Testis (tissue), 3 donors: Measurements from ENCODE around the gene EDNRA. TPM values are rescaled to one million over a fixed set of nuclear protein-coding genes. Genes with fewer than 3 reads are reported as not detected.

ENCODE experiments used
- DNase-seq: peaks from one replicate; pipeline ENCODE4 v3.0.0-alpha.2; 2019
- H3K27ac ChIP-seq, 2 donors: fragments of 200-600 bp; sonication (generic); one replicate each; pipeline ENCODE4 v1.5.1; 2019
- H3K27me3 ChIP-seq: fragments of 200-600 bp; sonication (generic); one replicate; pipeline ENCODE4 v1.5.1; 2019
- H3K36me3 ChIP-seq: fragments of 200-600 bp; sonication (generic); one replicate; pipeline ENCODE4 v1.5.1; 2017; ENCODE audit warnings: low read depth; ENCODE audit errors: missing control alignments
- H3K4me1 ChIP-seq: fragments of 200-600 bp; sonication (generic); one replicate; pipeline ENCODE4 v1.5.1; 2019
- H3K4me3 ChIP-seq, 2 donors: fragments of 200-600 bp; sonication (generic); one replicate each; pipeline ENCODE4 v1.5.1; 2017 to 2019
- H3K9me3 ChIP-seq: fragments of 200-600 bp; sonication (generic); one replicate; pipeline ENCODE4 v1.5.1; 2017
- POLR2A ChIP-seq: fragments of 450-650 bp; IDR thresholded peaks from one replicate; pipeline ENCODE4 v1.6.1; 2017; ENCODE audit warnings: antibody characterized with exemption, mild to moderate bottlenecking, moderate library complexity
- WGBS, 2 donors: methylation state at CpG; one replicate each; pipeline ENCODE4 v1.1.5; 2018; 5-methylcytosine and 5-hydroxymethylcytosine counted together
- intact Hi-C: fragments of 100-400 bp; cut with DNase I; formaldehyde crosslinking; loops from one replicate; pipeline ENCODE4 v1.15.1; 2023; ENCODE audit warnings: low total_unique reads
- polyA plus RNA-seq: library from polyadenylated mRNA; stranded (reverse); fragments of 350-450 nt; fragmentation: Illumina TruSeq; extraction: RNeasy Lipid Tissue Mini Kit (QIAGEN cat#74804); gene quantifications from one replicate; pipeline ENCODE4 v1.2.3, GENCODE V29; 2014; ENCODE audit warnings: low read depth, low replicate concordance; ENCODE audit not compliant: insufficient read depth
- total RNA-seq, 2 donors: library from RNA; depleted of rRNA; stranded (reverse); fragments of >200 nt; gene quantifications; one replicate each; pipeline ENCODE4 v1.2.3, GENCODE V29; 2016
- TF ChIP-seq, protein P1 (sequence below), 3 experiments: fragments of 450-650 bp in 2 of 3; fragments of 200-600 bp in 1 of 3; sonication (generic) in 1 of 3; IDR thresholded peaks; one replicate each; pipeline ENCODE4 v1.5.1; 2016 to 2019; ENCODE audit warnings: antibody characterized with exemption in 3 of 3, mild to moderate bottlenecking in 2 of 3, moderate library complexity in 1 of 3

Gene EDNRA
- total and polyA plus RNA-seq, 3 donors from 2014 or later, result 9.4 to 14.1 (median 12.3) TPM

DNA sequence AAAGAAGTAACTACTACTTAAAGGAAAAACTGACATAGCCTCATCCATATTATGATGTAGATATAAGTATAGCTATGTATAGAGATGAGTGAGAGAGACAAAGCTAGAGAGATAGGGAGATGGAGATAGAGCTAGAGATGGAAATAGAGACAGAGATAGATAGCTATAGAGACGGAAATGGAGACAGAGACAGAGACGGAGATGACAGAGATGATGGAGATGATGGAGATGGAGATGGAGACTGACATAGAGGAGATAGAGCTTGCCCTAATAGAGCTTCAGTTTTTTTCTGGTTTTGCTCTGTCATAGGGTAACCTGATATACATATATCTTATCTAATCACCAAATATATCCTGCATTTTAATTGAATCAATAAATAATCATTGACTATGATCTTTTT is 4.3 kb downstream of the EDNRA start:
- WGBS, 2 donors, result 85 to 92% methylated on average over 2 of the region's 2 CpGs
- intact Hi-C loops, result no loop called here
- Histone ChIP-seq H3K9me3 (no peaks in the 10 kb centered on the region), H3K4me1 (peaks cover 1% of the 10 kb centered on the region), H3K27ac (no peak overlapping the region), H3K27me3 (no peaks in the 10 kb centered on the region), H3K4me3 (no peak overlapping the region), H3K36me3 (no peaks in the 10 kb centered on the region)
- DNase-seq, result no peak
- TF ChIP-seq POLR2A, result no peak
- TF ChIP-seq, protein P1, sequence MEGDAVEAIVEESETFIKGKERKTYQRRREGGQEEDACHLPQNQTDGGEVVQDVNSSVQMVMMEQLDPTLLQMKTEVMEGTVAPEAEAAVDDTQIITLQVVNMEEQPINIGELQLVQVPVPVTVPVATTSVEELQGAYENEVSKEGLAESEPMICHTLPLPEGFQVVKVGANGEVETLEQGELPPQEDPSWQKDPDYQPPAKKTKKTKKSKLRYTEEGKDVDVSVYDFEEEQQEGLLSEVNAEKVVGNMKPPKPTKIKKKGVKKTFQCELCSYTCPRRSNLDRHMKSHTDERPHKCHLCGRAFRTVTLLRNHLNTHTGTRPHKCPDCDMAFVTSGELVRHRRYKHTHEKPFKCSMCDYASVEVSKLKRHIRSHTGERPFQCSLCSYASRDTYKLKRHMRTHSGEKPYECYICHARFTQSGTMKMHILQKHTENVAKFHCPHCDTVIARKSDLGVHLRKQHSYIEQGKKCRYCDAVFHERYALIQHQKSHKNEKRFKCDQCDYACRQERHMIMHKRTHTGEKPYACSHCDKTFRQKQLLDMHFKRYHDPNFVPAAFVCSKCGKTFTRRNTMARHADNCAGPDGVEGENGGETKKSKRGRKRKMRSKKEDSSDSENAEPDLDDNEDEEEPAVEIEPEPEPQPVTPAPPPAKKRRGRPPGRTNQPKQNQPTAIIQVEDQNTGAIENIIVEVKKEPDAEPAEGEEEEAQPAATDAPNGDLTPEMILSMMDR (IDR thresholded peaks at IDR 0.05), result no peak

DNA sequence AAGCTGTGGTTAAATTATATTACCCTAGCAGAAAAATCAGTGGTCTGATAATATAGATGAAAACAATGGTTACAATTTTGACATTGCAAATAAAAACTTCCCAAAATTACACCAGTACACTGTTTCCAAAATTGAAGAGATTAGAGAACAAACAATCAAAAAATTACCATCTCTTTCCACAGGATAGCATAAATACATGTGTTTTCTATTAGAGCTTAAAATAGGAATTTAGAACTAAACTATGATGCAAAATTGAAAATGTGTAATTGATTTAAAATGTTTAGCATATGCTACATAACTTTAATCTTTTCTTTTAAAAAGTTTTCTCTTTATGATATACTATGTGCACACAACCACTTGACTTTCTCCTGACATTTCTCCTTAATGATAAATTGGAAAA is 6.7 kb downstream of the EDNRA start:
- Histone ChIP-seq H3K36me3 (no peaks in the 10 kb centered on the region), H3K4me1 (no peaks in the 10 kb centered on the region), H3K9me3 (no peaks in the 10 kb centered on the region), H3K27me3 (no peaks in the 10 kb centered on the region), H3K4me3 (no peak overlapping the region), H3K27ac (no peak overlapping the region)
- no peak for DNase-seq
- no peak for TF ChIP-seq POLR2A
- TF ChIP-seq, protein P1 (IDR thresholded peaks at IDR 0.05), result no peak
- intact Hi-C loops, result no loop called here

DNA sequence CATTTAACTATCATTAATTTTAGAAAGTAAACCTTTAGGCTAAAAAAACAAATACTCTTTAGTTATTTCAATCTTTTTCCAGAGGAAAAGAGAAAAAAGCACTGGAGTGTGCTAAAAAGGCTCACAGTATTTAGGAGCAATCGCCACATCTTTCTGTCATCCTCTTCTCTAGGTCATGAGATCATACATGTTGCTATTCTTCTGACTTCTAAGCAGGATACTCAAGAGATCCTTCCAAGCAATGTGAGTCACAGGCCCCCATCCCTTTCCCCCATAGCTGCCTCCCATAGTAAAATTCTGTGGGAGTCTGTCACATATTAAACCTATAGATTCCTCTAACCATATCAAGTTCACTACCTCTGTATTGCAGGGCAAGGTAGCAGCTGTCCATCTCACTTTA is 7.7 kb downstream of the EDNRA start:
- DNase-seq, result no peak
- no peak overlapping the region for H3K27ac ChIP-seq
- H3K27me3 ChIP-seq, result no peaks in the 10 kb centered on the region
- H3K4me1 ChIP-seq, result no peaks in the 10 kb centered on the region
- intact Hi-C loops, result no loop called here
- no peak overlapping the region for H3K4me3 ChIP-seq
- H3K36me3 ChIP-seq, result no peaks in the 10 kb centered on the region
- no peak for TF ChIP-seq POLR2A
- TF ChIP-seq, protein P1 (IDR thresholded peaks at IDR 0.05), result no peak
- H3K9me3 ChIP-seq, result no peaks in the 10 kb centered on the region
- WGBS, 2 donors, result 83 to 98% methylated on average over 1 of the region's 1 CpG

DNA sequence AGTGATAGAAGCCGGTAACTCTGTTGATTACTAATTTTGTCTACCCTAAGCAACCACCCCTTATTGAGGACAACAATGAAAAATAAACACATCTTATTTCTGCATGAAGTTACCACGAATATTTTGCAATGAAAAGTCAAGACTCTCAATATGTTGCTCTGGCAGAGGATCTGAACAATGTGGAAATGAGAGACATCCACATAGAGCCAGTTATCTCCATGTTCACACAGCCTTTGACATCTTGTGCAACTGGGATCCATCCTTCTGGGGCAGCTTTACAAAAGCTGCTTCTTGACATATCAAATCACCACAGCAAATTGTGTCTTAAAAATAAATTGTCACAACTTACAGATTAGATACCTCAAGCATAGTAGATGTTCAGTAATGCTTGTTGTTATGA is 10.2 kb downstream of the EDNRA start:
- no peak overlapping the region for H3K4me3 ChIP-seq
- H3K36me3 ChIP-seq, result no peaks in the 10 kb centered on the region
- intact Hi-C loops, result no loop called here
- TF ChIP-seq, protein P1 (IDR thresholded peaks at IDR 0.05), result no peak
- TF ChIP-seq POLR2A, result no peak
- no peak for DNase-seq
- no peak overlapping the region for H3K27ac ChIP-seq
- no peaks in the 10 kb centered on the region for H3K27me3 ChIP-seq
- no peaks in the 10 kb centered on the region for H3K4me1 ChIP-seq
- H3K9me3 ChIP-seq, result no peaks in the 10 kb centered on the region
- WGBS, 2 donors, result 72 to 84% methylated on average over 2 of the region's 2 CpGs

DNA sequence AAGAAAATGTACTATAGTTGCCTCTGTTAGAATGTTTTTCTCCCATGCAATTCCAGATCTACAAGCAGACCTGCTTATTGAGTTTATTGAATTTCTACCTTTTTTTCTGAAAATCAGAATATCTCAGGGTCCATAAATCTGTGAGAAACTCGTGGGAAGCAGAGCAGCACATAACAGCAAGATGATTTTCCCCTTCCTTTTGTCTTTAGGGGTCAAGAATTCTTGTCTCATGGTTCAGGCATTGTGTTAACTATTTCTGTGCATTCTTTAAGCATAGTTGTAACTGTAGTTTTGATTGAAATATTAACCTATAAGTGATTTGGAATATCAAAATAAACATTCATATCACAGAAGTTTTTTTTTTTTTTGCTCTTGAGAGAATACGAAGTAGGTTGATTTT is 11.4 kb downstream of the EDNRA start:
- DNase-seq, result no peak
- H3K9me3 ChIP-seq, result no peaks in the 10 kb centered on the region
- no peaks in the 10 kb centered on the region for H3K36me3 ChIP-seq
- no peaks in the 10 kb centered on the region for H3K27me3 ChIP-seq
- no peaks in the 10 kb centered on the region for H3K4me1 ChIP-seq
- H3K27ac ChIP-seq, result no peak overlapping the region
- WGBS, 2 donors, result 47 to 53% methylated on average over 2 of the region's 2 CpGs
- TF ChIP-seq, protein P1 (IDR thresholded peaks at IDR 0.05), result no peak
- no peak for TF ChIP-seq POLR2A
- H3K4me3 ChIP-seq, result no peak overlapping the region
- intact Hi-C loops, result no loop called here
